ENCODE results near the gene NEXMIF.
"Not testable (repeated sequence)": the region's sequence is repeated elsewhere in the genome, so short reads cannot be mapped to it uniquely, and the experiment has no call there.

The NEXMIF gene

DNA sequence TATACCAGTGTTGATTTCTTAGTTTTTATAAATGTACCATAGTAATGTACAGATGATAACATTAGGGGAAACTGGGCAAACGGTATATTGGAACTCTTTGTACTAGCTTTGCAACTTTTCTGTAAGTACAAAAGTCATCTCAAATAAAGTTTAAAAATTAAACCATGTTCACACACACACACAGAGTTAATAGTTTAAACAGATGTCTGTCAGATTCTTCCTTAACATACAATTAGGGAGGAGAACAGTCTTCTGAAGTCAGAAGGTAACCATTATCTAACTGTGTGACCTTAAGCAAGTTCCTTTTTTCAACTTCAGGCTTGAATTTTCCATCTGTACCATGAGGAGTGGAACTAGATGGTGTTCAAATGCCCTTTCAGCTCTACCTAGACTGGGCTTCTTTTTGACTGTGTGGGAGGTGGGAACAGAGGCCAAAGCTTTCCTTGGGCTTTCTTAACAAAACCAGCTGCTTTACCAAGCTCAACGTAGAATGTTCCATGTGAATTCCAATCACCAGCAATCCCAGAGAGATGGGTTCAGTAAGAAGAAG, 127.8 kb downstream of the NEXMIF start:
- DNase-seq (ENCODE audit: low read depth) = no peak

- DNase-seq (ENCODE audit: low read depth) = no peak
Observed at GRCh38 chrX:74788545-74789086, 136.6 kb downstream of the NEXMIF start.

DNA sequence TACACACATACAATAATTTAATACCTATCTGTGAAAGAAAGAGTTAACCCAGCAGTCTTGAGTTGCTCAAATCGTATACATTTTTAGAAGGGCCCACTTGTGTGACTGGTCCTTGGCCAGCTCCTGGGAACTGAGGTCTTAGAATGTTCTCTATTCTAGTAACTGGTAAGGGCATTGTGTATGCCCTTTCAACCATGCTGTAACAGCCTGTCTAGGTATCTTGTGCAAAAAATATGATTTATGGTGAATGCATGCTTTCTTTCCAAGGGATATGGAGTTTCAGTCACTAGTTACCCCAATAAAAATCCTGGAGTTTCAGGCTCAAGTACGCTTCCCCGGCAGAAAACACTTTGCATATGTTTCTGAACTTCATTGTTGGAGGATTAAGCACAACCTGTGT, 140.6 kb downstream of the NEXMIF start:
- no peak for DNase-seq (ENCODE audit: low read depth)

- DNase-seq (ENCODE audit: low read depth) = no peak
Observed at GRCh38 chrX:74781507-74782034, 143.7 kb downstream of the NEXMIF start.

GRCh38 chrX:74779175-74779574, 146.1 kb downstream of the NEXMIF start:
- DNase-seq (ENCODE audit: low read depth) = no peak

- DNase-seq (ENCODE audit: low read depth) = no peak
Observed at GRCh38 chrX:74774988-74775387, 150.3 kb downstream of the NEXMIF start.

GRCh38 chrX:74736450-74736849, 188.8 kb downstream of the NEXMIF start:
- no peak for DNase-seq (ENCODE audit: low read depth)

DNA sequence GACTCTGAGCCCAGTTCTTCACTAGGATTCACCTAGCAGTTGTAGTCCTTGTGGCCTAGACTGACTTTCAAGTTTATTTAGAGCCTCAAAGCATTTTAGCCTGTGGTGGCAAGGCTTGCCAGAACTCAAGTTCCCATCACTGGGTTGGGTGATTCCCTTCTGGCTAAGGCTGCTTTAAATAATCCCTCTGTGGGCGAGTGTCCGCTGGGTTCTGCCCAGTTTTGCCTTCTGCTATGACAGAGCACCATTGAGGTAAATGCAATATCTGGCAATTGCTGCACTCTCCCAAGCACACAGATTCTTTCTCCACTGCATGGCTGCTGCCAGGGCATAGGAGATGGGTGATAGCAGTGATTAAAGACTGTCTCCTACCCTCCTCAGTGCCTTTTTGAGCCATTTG, 220.0 kb downstream of the NEXMIF start:
- no peak for DNase-seq (ENCODE audit: low read depth)

DNA sequence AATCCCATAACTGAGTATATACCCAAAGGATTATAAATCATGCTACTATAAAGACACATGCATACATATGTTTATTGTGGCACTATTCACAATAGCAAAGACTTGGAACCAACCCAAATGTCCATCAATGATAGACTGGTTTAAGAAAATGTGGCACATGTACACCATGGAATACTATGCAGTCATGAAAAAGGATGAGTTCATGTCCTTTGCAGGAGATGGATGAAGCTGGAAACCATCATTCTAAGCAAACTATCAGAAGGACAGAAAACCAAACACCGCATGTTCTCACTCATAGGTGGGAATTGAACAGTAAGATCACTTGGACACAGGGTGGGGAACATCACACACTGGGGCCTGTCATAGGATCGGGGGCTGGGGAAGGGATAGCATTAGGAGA, 223.9 kb downstream of the NEXMIF start:
- not testable (repeated sequence) for DNase-seq (ENCODE audit: low read depth)

DNA sequence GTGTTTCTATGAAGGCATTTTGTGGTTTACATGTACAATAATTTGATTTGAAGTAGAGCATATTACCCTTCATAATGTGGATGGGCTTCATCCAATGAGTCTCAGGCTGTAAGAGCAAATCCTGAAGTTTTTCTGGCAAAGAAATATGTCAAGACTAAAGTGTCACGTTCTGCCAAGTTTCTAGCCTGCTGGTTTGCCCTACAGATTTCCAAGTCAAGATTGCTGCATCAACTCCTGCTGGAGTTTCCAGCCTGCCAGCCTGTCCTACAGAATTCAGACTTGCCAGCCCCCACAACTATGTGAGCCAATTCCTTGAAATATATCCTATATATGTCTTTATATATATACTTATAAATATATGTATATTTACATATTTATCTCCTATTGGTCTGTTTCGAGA, 240.8 kb downstream of the NEXMIF start:
- DNase-seq (ENCODE audit: low read depth) = no peak

All from activated T-cell treated with anti-CD3 and anti-CD28 coated beads for 24 hours (primary cell).